Right kidney (tissue), 9 donors: ENCODE results near the gene PCDHGA5.
"Not testable (repeated sequence)": the region's sequence is repeated elsewhere in the genome, so short reads cannot be mapped to it uniquely, and the experiment has no call there.

ENCODE experiments used
- DNase-seq: peaks from one replicate; pipeline ENCODE4 v3.0.0-alpha.2; 2016
- long read RNA-seq, 8 donors: transcript quantifications; one replicate each; lab custom pipeline, GENCODE V29; 2026

Gene PCDHGA5
- long read RNA-seq, donor 1, partial matches to known transcripts = 0 of 1 reads
- long read RNA-seq, donor 1, other reads (novel, unspliced or antisense) = 0 of 1 reads
- long read RNA-seq, donor 2, full-length matches to known transcripts = 1 of 1 reads
- long read RNA-seq, donor 2, partial matches to known transcripts = 0 of 1 reads
- long read RNA-seq, donor 2, other reads (novel, unspliced or antisense) = 0 of 1 reads
- long read RNA-seq, donor 3, full-length matches to known transcripts = 2 of 2 reads
- long read RNA-seq, donor 3, partial matches to known transcripts = 0 of 2 reads
- long read RNA-seq, donor 3, other reads (novel, unspliced or antisense) = 0 of 2 reads
- long read RNA-seq, donor 4, full-length matches to known transcripts = 3 of 3 reads
- long read RNA-seq, donor 4, partial matches to known transcripts = 0 of 3 reads
- long read RNA-seq, donor 4, other reads (novel, unspliced or antisense) = 0 of 3 reads
- long read RNA-seq, donor 5 = 0 reads
- long read RNA-seq, donor 6, full-length matches to known transcripts = 2 of 2 reads
- long read RNA-seq, donor 6, partial matches to known transcripts = 0 of 2 reads
- long read RNA-seq, donor 6, other reads (novel, unspliced or antisense) = 0 of 2 reads
- long read RNA-seq, donor 7, partial matches to known transcripts = 0 of 2 reads
- long read RNA-seq, donor 7, other reads (novel, unspliced or antisense) = 0 of 2 reads
- long read RNA-seq, donor 8, full-length matches to known transcripts = 2 of 2 reads
- long read RNA-seq, donor 8, partial matches to known transcripts = 0 of 2 reads
- long read RNA-seq, donor 8, other reads (novel, unspliced or antisense) = 0 of 2 reads

- DNase-seq = peak; percentile 22
Observed at GRCh38 chr5:141363952-141364660, at the start of gene PCDHGA5. PCDHGA5 (plus strand) TSS chr5:141364162; CDS start chr5:141364331, 169 bp downstream.

GRCh38 chr5:141316963-141317362 lies 47.0 kb upstream of the PCDHGA5 start:
- not testable (repeated sequence) for DNase-seq

GRCh38 chr5:141319202-141319601 lies 44.8 kb upstream of the PCDHGA5 start:
- no peak for DNase-seq

GRCh38 chr5:141319699-141320098 lies 44.3 kb upstream of the PCDHGA5 start:
- DNase-seq = no peak

- DNase-seq = peak; percentile 97
Observed at GRCh38 chr5:141320225-141321169, 43.5 kb upstream of the PCDHGA5 start, which contains the start of gene TAF7. TAF7 (minus strand) TSS chr5:141320784; CDS start chr5:141320044, 740 bp downstream.

GRCh38 chr5:141322261-141322660 lies 41.7 kb upstream of the PCDHGA5 start:
- no peak for DNase-seq

- DNase-seq = peak; percentile 50
Observed at GRCh38 chr5:141326088-141326854, 37.7 kb upstream of the PCDHGA5 start.

- no peak for DNase-seq
Observed at GRCh38 chr5:141328231-141328630, 35.7 kb upstream of the PCDHGA5 start.

GRCh38 chr5:141330299-141331080 lies 33.5 kb upstream of the PCDHGA5 start, which contains the start of gene PCDHGA1:
PCDHGA1 (plus strand) TSS chr5:141330514.
- peak; percentile 4 for DNase-seq

- not testable (repeated sequence) for DNase-seq
Observed at GRCh38 chr5:141332571-141332970, 31.4 kb upstream of the PCDHGA5 start.

GRCh38 chr5:141338538-141339306 lies 25.2 kb upstream of the PCDHGA5 start, which contains the start of gene PCDHGA2:
PCDHGA2 (plus strand) TSS chr5:141338760.
- DNase-seq = peak; percentile 47

GRCh38 chr5:141340781-141341354 lies 23.1 kb upstream of the PCDHGA5 start:
- not testable (repeated sequence) for DNase-seq

GRCh38 chr5:141342773-141343172 lies 21.2 kb upstream of the PCDHGA5 start:
- DNase-seq = no peak

- no peak for DNase-seq
Observed at GRCh38 chr5:141343242-141343952, 20.6 kb upstream of the PCDHGA5 start, which contains the start of gene PCDHGA3. PCDHGA3 (plus strand) TSS chr5:141343829; CDS start chr5:141344034, 205 bp downstream.

- peak; percentile 23 for DNase-seq
Observed at GRCh38 chr5:141343953-141344463, 20.0 kb upstream of the PCDHGA5 start.

GRCh38 chr5:141345327-141345726 lies 18.6 kb upstream of the PCDHGA5 start:
- no peak for DNase-seq

GRCh38 chr5:141346017-141346416 lies 17.9 kb upstream of the PCDHGA5 start:
- DNase-seq = not testable (repeated sequence)
